Tongue (tissue), 2 donors: ENCODE measurements around the gene GCN1. TPM values are rescaled to one million over a fixed set of nuclear protein-coding genes. Genes with fewer than 3 reads are reported as not detected.

Experiments
- DNase-seq: peaks from one replicate; pipeline ENCODE4 v3.0.0-alpha.2; 2015
- total RNA-seq: library from RNA; depleted of rRNA; stranded (reverse); fragments of >200 nt; gene quantifications from one replicate; pipeline ENCODE4 v1.2.3, GENCODE V29; 2014

The GCN1 gene
- total RNA-seq, 1 donor from 2014 or later = 68.3 TPM

GRCh38 chr12:120229487-120230325, 35.2 kb upstream of the GCN1 start:
- DNase-seq = peak; percentile 68

- peak; percentile 66 for DNase-seq
Observed at GRCh38 chr12:120229071-120229486, 34.6 kb upstream of the GCN1 start.

- DNase-seq = peak; percentile 94
Observed at GRCh38 chr12:120228291-120229070, 34.0 kb upstream of the GCN1 start.

GRCh38 chr12:120228041-120228290, 33.5 kb upstream of the GCN1 start:
- peak; percentile 29 for DNase-seq

GRCh38 chr12:120227233-120228040, 32.9 kb upstream of the GCN1 start:
- DNase-seq = no peak

GRCh38 chr12:120225852-120226640, 31.5 kb upstream of the GCN1 start:
- DNase-seq = no peak

GRCh38 chr12:120225200-120225558, 30.7 kb upstream of the GCN1 start:
- no peak for DNase-seq

- DNase-seq = peak; percentile 60
Observed at GRCh38 chr12:120224304-120225199, 30.0 kb upstream of the GCN1 start.

GRCh38 chr12:120223458-120224303, 29.2 kb upstream of the GCN1 start:
- DNase-seq = no peak

- DNase-seq = no peak
Observed at GRCh38 chr12:120222288-120222832, 27.8 kb upstream of the GCN1 start.

- no peak for DNase-seq
Observed at GRCh38 chr12:120221576-120221900, 27.0 kb upstream of the GCN1 start.

- DNase-seq = no peak
Observed at GRCh38 chr12:120220838-120221575, 26.5 kb upstream of the GCN1 start.

GRCh38 chr12:120218680-120219606, 24.4 kb upstream of the GCN1 start:
- no peak for DNase-seq

GRCh38 chr12:120216742-120217605, 22.5 kb upstream of the GCN1 start:
- no peak for DNase-seq

- no peak for DNase-seq
Observed at GRCh38 chr12:120215766-120216735, 21.5 kb upstream of the GCN1 start.

GRCh38 chr12:120215357-120215735, 20.8 kb upstream of the GCN1 start:
- DNase-seq = no peak
